HepG2 (cell line): ENCODE measurements around the gene RXRG. TPM values are rescaled to one million over a fixed set of nuclear protein-coding genes. Genes with fewer than 3 reads are reported as not detected.

Source experiments
- ATAC-seq: fragments of 200-7000 bp; cut with Tn5 transposase; 3 replicates; pipeline ENCODE4 v1.9.1; 2020; ENCODE audit warnings: mild to moderate bottlenecking, moderate library complexity
- BruUV-seq: library from RNA; stranded (reverse); fragments of 400-500 nt; replicated peaks from 2 replicates; lab custom pipeline; 2021; lab: Mats Ljungman, UMichigan
- CTCF ChIA-PET: fragments of 300-600 bp; formaldehyde crosslinking; extraction: SDS; loops from one replicate; lab custom pipeline; 2021; ENCODE audit warnings: low total read pairs, inconsistent platforms, low intra/inter-chr PET ratio; lab: Yijun Ruan, JAX
- POLR2A ChIA-PET: fragments of 350-600 bp; sonication (Branson Sonifier 250); formaldehyde crosslinking; loops from one replicate; lab custom pipeline; 2020; ENCODE audit warnings: antibody characterized with exemption, inconsistent platforms; lab: Yijun Ruan, JAX
- DNase-seq: peaks from one replicate; pipeline ENCODE4 v3.0.0-alpha.2; 2015; ENCODE audit warnings: low spot score
- FAIRE-seq: peaks from 3 replicates; lab custom pipeline; 2011; peaks lifted over from hg19 to GRCh38; lab: Jason Lieb, UNC
- H2AFZ ChIP-seq: one replicate; pipeline ENCODE4 v1.6.1; 2011; ENCODE audit warnings: low read length, inconsistent platforms
- H3K27ac ChIP-seq: fragments of 300-600 bp; 3 replicates; pipeline ENCODE4 v1.8.0; 2011; ENCODE audit warnings: mixed run types, mild to moderate bottlenecking, mixed read lengths, low read length, inconsistent platforms; ENCODE audit not compliant: insufficient read depth; ENCODE audit errors: extremely low read length
- H3K27me3 ChIP-seq, 2 experiments: fragments of 200-600 bp in 1 of 2; 2 replicates in 1 of 2; 3 replicates in 1 of 2; pipeline versions ENCODE4 v1.6.0 to v1.8.0; 2011; ENCODE audit warnings: low read length in 2 of 2, mild to moderate bottlenecking in 2 of 2, moderate library complexity in 2 of 2, inconsistent platforms in 1 of 2; ENCODE audit not compliant: insufficient read depth in 2 of 2, control insufficient read depth in 1 of 2
- H3K36me3 ChIP-seq, 2 experiments: fragments of 200-600 bp in 1 of 2; replicated peaks in 1 of 2; 2 replicates in 1 of 2; 3 replicates in 1 of 2; pipeline versions ENCODE4 v1.5.1 to v1.8.0; 2011; ENCODE audit warnings: low read length in 2 of 2, inconsistent platforms in 1 of 2; ENCODE audit not compliant: insufficient read depth in 2 of 2, control insufficient read depth in 1 of 2
- H3K4me1 ChIP-seq: 2 replicates; pipeline ENCODE4 v1.5.1; 2012; ENCODE audit warnings: low read length, inconsistent platforms; ENCODE audit not compliant: insufficient read depth
- H3K4me2 ChIP-seq: 2 replicates; pipeline ENCODE4 v1.6.0; 2011; ENCODE audit warnings: low read depth, low read length, inconsistent platforms
- H3K4me3 ChIP-seq, 3 experiments: fragments of 200-600 bp in 1 of 3; sonication (generic), shearing (Covaris generic) in 1 of 3; replicated peaks in 1 of 3; 2 replicates each; pipeline ENCODE4 v1.5.1; 2011 to 2016; ENCODE audit warnings: low read length in 3 of 3, inconsistent platforms in 2 of 3, low read depth in 2 of 3, mild to moderate bottlenecking in 2 of 3, control low read depth in 1 of 3, mixed read lengths in 1 of 3; ENCODE audit not compliant: insufficient read depth in 1 of 3
- H3K79me2 ChIP-seq: one replicate; pipeline ENCODE4 v1.6.1; 2011; ENCODE audit warnings: low read length, inconsistent platforms; ENCODE audit not compliant: insufficient read depth
- H3K9ac ChIP-seq: 2 replicates; pipeline ENCODE4 v1.6.0; 2011; ENCODE audit warnings: mild to moderate bottlenecking, low read depth, low read length, inconsistent platforms; ENCODE audit not compliant: insufficient read depth
- H3K9me3 ChIP-seq: 2 replicates; pipeline ENCODE4 v1.5.1; 2012; ENCODE audit warnings: mild to moderate bottlenecking, low read length
- H4K20me1 ChIP-seq: 2 replicates; pipeline ENCODE4 v1.6.0; 2011; ENCODE audit warnings: inconsistent platforms, mild to moderate bottlenecking, low read length, moderate library complexity; ENCODE audit not compliant: insufficient read depth
- ATF7 ChIP-seq, 2 experiments: fragments of 450-650 bp in 1 of 2; sonication (generic) in 1 of 2; formaldehyde crosslinking in 1 of 2; IDR thresholded peaks; 2 replicates each; pipeline versions ENCODE4 v1.4.0 to v1.6.1; 2016 to 2020; ENCODE audit warnings: antibody characterized with exemption in 1 of 2, mild to moderate bottlenecking in 1 of 2, missing genetic modification reagents in 1 of 2
- CREB1 ChIP-seq, 2 experiments: fragments of 450-650 bp in 1 of 2; IDR thresholded peaks; 2 replicates each; pipeline ENCODE4 v1.6.1; 2016 to 2017; ENCODE audit warnings: control low read depth in 1 of 2, mild to moderate bottlenecking in 1 of 2, missing compliant biosample characterization in 1 of 2, missing genetic modification characterization in 1 of 2
- NFE2L2 ChIP-seq: fragments of 150-350 bp; IDR thresholded peaks from 2 replicates; pipeline ENCODE4 v1.6.1; 2014; ENCODE audit warnings: low read length
- TSC22D2 ChIP-seq: sonication (generic); formaldehyde crosslinking; IDR thresholded peaks from 2 replicates; pipeline ENCODE4 v1.5.1; 2020; ENCODE audit warnings: missing genetic modification reagents, mild to moderate bottlenecking, borderline replicate concordance
- ZNF83 ChIP-seq: sonication (generic); formaldehyde crosslinking; IDR thresholded peaks from 2 replicates; pipeline ENCODE4 v1.4.0; 2020; ENCODE audit warnings: missing genetic modification reagents, mild to moderate bottlenecking, borderline replicate concordance
- WGBS: methylation state at CpG from one replicate; pipeline ENCODE4 v1.1.6; 2017; ENCODE audit warnings: low lambda C conversion rate; 5-methylcytosine and 5-hydroxymethylcytosine counted together
- in situ Hi-C: cut with HindIII; loops from 2 replicates; pipeline ENCODE4 v1.10.0; 2017; ENCODE audit warnings: low pct_unique_long_range_greater_than_20kb; ENCODE audit not compliant: extremely low pct_ligation_motif_present
- intact Hi-C: fragments of 100-400 bp; cut with micrococcal nuclease; formaldehyde crosslinking; loops from one replicate; pipeline ENCODE4 v1.10.0; 2022; ENCODE audit not compliant: unreplicated experiment
- polyA plus RNA-seq, 8 experiments: library from polyadenylated mRNA; depleted of rRNA in 3 of 8; stranded (reverse) in 7 of 8; unstranded in 1 of 8; fragments of >200 nt; fragmentation: Illumina TruSeq in 4 of 8; extraction: Trizol in 4 of 8; gene quantifications; 2 replicates each; pipeline versions ENCODE4 v1.2.1 to v1.2.3, GENCODE V29; 2011 to 2016; ENCODE audit warnings: low read depth in 4 of 8, missing spikeins in 1 of 8, mixed read lengths in 1 of 8; ENCODE audit not compliant: insufficient read depth in 1 of 8
- total RNA-seq, 5 experiments: library from RNA; depleted of rRNA; stranded (reverse); fragments of >200 nt; fragmentation: Illumina TruSeq; extraction: Trizol; gene quantifications; 2 replicates each; pipeline ENCODE4 v1.2.3, GENCODE V29; 2016; ENCODE audit warnings: low read depth in 1 of 5
- TF ChIP-seq, protein P1 (sequence below): sonication (generic); formaldehyde crosslinking; IDR thresholded peaks from 2 replicates; pipeline ENCODE4 v1.5.1; 2020; ENCODE audit warnings: missing genetic modification reagents, mild to moderate bottlenecking, borderline replicate concordance

RXRG gene
- total and polyA plus RNA-seq, 2 of the 13 experiments (the other 11 are each of a cell fraction or from before 2014, with no cell fraction given), result not detected

- TF ChIP-seq, protein P1, sequence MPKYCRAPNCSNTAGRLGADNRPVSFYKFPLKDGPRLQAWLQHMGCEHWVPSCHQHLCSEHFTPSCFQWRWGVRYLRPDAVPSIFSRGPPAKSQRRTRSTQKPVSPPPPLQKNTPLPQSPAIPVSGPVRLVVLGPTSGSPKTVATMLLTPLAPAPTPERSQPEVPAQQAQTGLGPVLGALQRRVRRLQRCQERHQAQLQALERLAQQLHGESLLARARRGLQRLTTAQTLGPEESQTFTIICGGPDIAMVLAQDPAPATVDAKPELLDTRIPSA (CRISPR knock-in tag), result no peak
- no peak for TF ChIP-seq ZNF83
Measured at GRCh38 chr1:165431079-165431478, 13.8 kb downstream of the RXRG start (continued).

GRCh38 chr1:165426745-165427144 lies 18.2 kb downstream of the RXRG start:
- H3K36me3 ChIP-seq, result no peaks in the 10 kb centered on the region
- in situ Hi-C loops (no loop called here), intact Hi-C loops (no loop called here)
- FAIRE-seq (no peak), DNase-seq (peak; percentile 18), ATAC-seq (no peak)
- 0% methylated on average over 2 of the region's 2 CpGs for WGBS
- POLR2A ChIA-PET, result no interaction called here
- H3K4me2 ChIP-seq, result no peak overlapping the region
- H3K79me2 ChIP-seq, result no peaks in the 10 kb centered on the region
- H3K4me3 ChIP-seq, result no peak overlapping the region
- no peaks in the 10 kb centered on the region for H4K20me1 ChIP-seq
- H3K9me3 ChIP-seq, result no peaks in the 10 kb centered on the region
- CTCF ChIA-PET, result no interaction called here
- no TSS peak for BruUV-seq
- no peak overlapping the region for H3K27ac ChIP-seq
- H2AFZ ChIP-seq, result no peak overlapping the region
- H3K9ac ChIP-seq, result no peak overlapping the region
- TF ChIP-seq ATF7 (IDR thresholded peaks at IDR 0.05) (peak; percentile 97), ATF7 (CRISPR knock-in tag; IDR thresholded peaks at IDR 0.05) (no peak), NFE2L2 (no peak), TSC22D2 (CRISPR knock-in tag) (no peak), CREB1 (IDR thresholded peaks at IDR 0.05) (peak; percentile 97), CREB1 (CRISPR knock-in tag; IDR thresholded peaks at IDR 0.05) (0 out of 2 replicates have a peak, but pooled peaks have one; percentile 23)
- TF ChIP-seq, all 625 proteins: peak for 2
- Histone ChIP-seq H3K4me1 (peaks cover 15% of the 10 kb centered on the region), H3K27me3 (no peaks in the 10 kb centered on the region)
